GM23338 (cell line): ENCODE results near the gene PITPNC1.

Experiments used
- CREB1 ChIP-seq: fragments of 250-450 bp; sonication (Bioruptor Pico); IDR thresholded peaks from 2 replicates; pipeline ENCODE4 v1.5.0; 2020; ENCODE audit warnings: low read depth, mild to moderate bottlenecking, moderate library complexity
- CTCF ChIP-seq, 2 experiments: fragments of 200-600 bp in 1 of 2; sonication (generic) in 1 of 2; conservative IDR thresholded peaks; 2 replicates each; pipeline versions ENCODE4 v1.5.1 to v1.6.1; 2016 to 2017; ENCODE audit warnings: antibody characterized with exemption in 2 of 2, low read depth in 2 of 2, mild to moderate bottlenecking in 2 of 2, moderate library complexity in 1 of 2
- ETS1 ChIP-seq: IDR thresholded peaks from 2 replicates; pipeline ENCODE4 v1.6.1; 2016; ENCODE audit warnings: antibody characterized with exemption
- EZH2 ChIP-seq: fragments of 200-600 bp; sonication (generic); IDR thresholded peaks from one replicate; pipeline ENCODE4 v1.8.0; 2017; ENCODE audit warnings: antibody characterized with exemption, mild to moderate bottlenecking, low read depth; ENCODE audit not compliant: unreplicated experiment
- EZH2phosphoT487 ChIP-seq: fragments of 200-600 bp; sonication (generic); IDR thresholded peaks from one replicate; pipeline ENCODE4 v1.8.1; 2018; ENCODE audit warnings: antibody characterized with exemption; ENCODE audit not compliant: unreplicated experiment
- JUNB ChIP-seq: IDR thresholded peaks from one replicate; pipeline ENCODE4 v1.6.1; 2016; ENCODE audit warnings: antibody characterized with exemption; ENCODE audit not compliant: unreplicated experiment
- POLR2AphosphoS5 ChIP-seq: IDR thresholded peaks from 2 replicates; pipeline ENCODE4 v1.6.1; 2016; ENCODE audit warnings: antibody characterized with exemption, low read depth
- REST ChIP-seq: IDR thresholded peaks from one replicate; pipeline ENCODE4 v1.6.1; 2018; ENCODE audit warnings: antibody characterized with exemption; ENCODE audit not compliant: unreplicated experiment
- STAT1 ChIP-seq: IDR thresholded peaks from one replicate; pipeline ENCODE4 v1.6.1; 2016; ENCODE audit warnings: antibody characterized with exemption; ENCODE audit not compliant: unreplicated experiment

GRCh38 chr17:67441052-67441895, 64.2 kb downstream of the PITPNC1 start:
- TF ChIP-seq EZH2 (no peak), POLR2AphosphoS5 (no peak), CTCF (conservative IDR thresholded peaks at IDR 0.05; ENCODE audit: low read depth in 2 of 2) (no peak), REST (no peak), EZH2phosphoT487 (no peak), JUNB (no peak), CREB1 (CRISPR knock-in tag) (no peak), STAT1 (no peak), ETS1 (no peak)
